ENCODE data around the gene TTLL9. TPM values are rescaled to one million over a fixed set of nuclear protein-coding genes. Genes with fewer than 3 reads are reported as not detected.

Gene TTLL9
- total and polyA plus RNA-seq, 2 of the 13 experiments (the other 11 are each of a cell fraction or from before 2014, with no cell fraction given): not detected

DNA sequence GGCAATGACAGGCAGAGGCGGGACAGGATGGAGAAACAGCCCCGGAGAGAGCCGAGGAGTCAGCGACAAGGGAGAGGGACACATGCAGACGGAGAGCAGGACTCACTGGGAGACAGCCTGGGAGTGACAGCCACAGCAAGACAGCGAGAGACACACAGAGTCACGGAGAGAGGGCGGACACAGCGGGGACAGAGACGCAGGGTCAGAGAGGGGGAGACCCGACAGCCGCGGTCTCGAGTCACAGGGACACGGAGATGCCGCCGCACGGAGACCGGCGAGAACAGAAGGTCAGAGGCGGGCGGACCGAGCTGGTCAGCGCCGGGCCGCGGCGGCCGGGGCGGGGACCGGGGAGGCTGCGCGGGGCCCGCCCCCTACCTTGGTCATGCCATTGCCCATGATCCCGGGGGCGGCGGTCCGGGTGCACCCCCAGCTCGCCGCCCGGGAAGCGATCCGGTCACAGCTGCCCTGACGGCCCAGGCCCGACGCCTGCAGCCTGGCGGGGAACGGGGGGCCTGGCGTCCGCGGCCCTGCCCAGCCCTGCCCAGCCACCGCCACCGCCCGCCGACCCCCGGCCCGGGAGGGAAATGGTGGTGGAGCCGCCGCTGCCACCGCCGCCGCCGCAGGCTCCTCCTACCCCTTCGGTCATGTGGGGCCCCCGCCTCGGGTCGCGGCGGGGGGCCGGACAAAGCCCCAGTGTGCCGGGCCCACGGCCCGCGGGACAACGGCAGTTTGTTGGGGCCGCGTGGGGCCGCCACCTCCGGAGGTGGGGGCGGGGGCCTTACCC lies at the start of gene TTLL9, which contains the start of gene DUSP15 (continued):
- TF ChIP-seq ZNF496 (CRISPR knock-in tag; IDR thresholded peaks at IDR 0.05; ENCODE audit: insufficient replicate concordance): no peak
- TF ChIP-seq MTA1 (CRISPR knock-in tag; IDR thresholded peaks at IDR 0.05; ENCODE audit: borderline replicate concordance): peak; percentile 46; the same call in 1 of the 2 replicates
- TF ChIP-seq CBX1 (IDR thresholded peaks at IDR 0.05; ENCODE audit: low read depth): peak; percentile 37
- peak; percentile 57; the same call in 1 of the 2 replicates for TF ChIP-seq ZNF773 (CRISPR knock-in tag; IDR thresholded peaks at IDR 0.05; ENCODE audit: borderline replicate concordance)
- TF ChIP-seq, protein P1, sequence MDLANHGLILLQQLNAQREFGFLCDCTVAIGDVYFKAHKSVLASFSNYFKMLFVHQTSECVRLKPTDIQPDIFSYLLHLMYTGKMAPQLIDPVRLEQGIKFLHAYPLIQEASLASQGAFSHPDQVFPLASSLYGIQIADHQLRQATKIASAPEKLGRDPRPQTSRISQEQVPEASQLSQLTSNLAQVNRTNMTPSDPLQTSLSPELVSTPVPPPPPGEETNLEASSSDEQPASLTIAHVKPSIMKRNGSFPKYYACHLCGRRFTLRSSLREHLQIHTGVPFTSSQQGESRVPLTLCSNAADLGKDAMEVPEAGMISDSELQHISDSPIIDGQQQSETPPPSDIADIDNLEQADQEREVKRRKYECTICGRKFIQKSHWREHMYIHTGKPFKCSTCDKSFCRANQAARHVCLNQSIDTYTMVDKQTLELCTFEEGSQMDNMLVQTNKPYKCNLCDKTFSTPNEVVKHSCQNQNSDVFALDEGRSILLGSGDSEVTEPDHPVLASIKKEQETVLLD (CRISPR knock-in tag; IDR thresholded peaks at IDR 0.05; ENCODE audit: low read depth): peak; percentile 38
- TF ChIP-seq, protein P2, sequence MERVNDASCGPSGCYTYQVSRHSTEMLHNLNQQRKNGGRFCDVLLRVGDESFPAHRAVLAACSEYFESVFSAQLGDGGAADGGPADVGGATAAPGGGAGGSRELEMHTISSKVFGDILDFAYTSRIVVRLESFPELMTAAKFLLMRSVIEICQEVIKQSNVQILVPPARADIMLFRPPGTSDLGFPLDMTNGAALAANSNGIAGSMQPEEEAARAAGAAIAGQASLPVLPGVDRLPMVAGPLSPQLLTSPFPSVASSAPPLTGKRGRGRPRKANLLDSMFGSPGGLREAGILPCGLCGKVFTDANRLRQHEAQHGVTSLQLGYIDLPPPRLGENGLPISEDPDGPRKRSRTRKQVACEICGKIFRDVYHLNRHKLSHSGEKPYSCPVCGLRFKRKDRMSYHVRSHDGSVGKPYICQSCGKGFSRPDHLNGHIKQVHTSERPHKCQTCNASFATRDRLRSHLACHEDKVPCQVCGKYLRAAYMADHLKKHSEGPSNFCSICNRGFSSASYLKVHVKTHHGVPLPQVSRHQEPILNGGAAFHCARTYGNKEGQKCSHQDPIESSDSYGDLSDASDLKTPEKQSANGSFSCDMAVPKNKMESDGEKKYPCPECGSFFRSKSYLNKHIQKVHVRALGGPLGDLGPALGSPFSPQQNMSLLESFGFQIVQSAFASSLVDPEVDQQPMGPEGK (CRISPR knock-in tag; IDR thresholded peaks at IDR 0.05): peak; percentile 85
- no peak for TF ChIP-seq RBM39 (IDR thresholded peaks at IDR 0.05; ENCODE audit: low read depth, low read length, poor library complexity, severe bottlenecking)
- 0 out of 2 replicates have a peak, but pooled peaks have one; percentile 64 for TF ChIP-seq ZNF674 (CRISPR knock-in tag; IDR thresholded peaks at IDR 0.05; ENCODE audit: low read depth)
- TF ChIP-seq ZNF616 (CRISPR knock-in tag; IDR thresholded peaks at IDR 0.05; ENCODE audit: low read depth): 0 out of 2 replicates have a peak, but pooled peaks have one; percentile 35
- TF ChIP-seq ZNF292 (CRISPR knock-in tag; IDR thresholded peaks at IDR 0.05; ENCODE audit: borderline replicate concordance, low read depth): peak; percentile 64; the same call in 1 of the 2 replicates
- TF ChIP-seq RBFOX2 (IDR thresholded peaks at IDR 0.05; ENCODE audit: low read depth, low read length): 0 out of 2 replicates have a peak, but pooled peaks have one; percentile 32
- TF ChIP-seq, protein P3, sequence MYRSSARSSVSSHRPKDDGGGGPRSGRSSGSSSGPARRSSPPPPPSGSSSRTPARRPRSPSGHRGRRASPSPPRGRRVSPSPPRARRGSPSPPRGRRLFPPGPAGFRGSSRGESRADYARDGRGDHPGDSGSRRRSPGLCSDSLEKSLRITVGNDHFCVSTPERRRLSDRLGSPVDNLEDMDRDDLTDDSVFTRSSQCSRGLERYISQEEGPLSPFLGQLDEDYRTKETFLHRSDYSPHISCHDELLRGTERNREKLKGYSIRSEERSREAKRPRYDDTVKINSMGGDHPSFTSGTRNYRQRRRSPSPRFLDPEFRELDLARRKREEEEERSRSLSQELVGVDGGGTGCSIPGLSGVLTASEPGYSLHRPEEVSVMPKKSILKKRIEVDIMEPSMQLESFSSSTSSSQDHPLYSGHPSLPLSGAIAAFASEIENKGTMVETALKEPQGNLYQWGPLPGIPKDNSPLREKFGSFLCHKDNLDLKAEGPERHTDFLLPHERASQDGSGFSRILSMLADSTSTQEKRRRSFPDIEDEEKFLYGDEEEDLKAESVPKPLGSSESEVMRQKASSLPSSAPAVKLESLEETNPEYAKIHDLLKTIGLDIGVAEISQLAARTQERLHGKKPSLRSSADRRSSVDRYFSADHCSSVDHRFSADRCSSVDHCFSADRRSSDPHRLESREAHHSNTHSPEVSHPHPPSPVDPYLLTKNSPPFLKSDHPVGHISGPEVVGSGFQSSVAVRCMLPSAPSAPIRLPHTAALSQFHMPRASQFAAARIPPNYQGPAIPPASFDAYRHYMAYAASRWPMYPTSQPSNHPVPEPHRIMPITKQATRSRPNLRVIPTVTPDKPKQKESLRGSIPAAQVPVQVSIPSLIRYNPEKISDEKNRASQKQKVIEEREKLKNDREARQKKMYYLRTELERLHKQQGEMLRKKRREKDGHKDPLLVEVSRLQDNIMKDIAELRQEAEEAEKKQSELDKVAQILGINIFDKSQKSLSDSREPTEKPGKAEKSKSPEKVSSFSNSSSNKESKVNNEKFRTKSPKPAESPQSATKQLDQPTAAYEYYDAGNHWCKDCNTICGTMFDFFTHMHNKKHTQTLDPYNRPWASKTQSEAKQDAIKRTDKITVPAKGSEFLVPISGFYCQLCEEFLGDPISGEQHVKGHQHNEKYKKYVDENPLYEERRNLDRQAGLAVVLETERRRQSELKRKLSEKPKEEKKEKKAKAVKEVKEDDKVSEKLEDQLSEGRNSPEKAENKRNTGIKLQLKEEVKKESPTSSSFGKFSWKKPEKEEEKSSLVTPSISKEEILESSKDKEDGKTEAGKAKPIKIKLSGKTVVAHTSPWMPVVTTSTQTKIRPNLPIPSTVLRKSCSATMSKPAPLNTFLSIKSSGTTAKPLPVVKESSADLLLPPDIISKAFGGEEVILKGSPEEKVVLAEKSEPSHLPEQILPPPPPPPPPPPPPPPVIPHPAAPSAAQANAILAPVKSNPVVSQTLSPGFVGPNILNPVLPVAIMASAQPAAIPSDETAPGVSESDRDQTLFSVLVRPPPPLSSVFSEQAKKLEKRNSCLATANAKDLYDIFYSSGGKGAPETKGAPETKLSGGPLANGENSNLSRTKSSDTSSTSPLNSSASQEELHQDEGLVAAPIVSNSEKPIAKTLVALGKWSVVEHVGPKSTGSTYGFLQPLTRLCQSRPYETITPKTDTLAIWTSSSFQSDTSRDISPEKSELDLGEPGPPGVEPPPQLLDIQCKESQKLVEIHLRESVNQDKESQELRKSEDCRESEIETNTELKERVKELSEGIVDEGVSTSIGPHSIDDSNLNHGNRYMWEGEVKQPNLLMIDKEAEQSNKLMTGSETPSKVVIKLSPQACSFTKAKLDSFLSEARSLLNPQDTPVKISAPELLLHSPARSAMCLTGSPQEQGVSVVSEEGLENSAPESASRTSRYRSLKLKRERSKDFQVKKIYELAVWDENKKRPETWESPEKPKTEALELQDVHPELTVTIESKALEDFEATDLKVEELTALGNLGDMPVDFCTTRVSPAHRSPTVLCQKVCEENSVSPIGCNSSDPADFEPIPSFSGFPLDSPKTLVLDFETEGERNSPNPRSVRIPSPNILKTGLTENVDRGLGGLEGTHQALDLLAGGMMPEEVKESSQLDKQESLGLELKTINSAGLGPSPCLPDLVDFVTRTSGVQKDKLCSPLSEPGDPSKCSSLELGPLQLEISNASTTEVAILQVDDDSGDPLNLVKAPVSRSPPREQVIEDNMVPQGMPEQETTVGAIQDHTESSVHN (CRISPR knock-in tag; IDR thresholded peaks at IDR 0.05): no peak
- TF ChIP-seq, protein P4, sequence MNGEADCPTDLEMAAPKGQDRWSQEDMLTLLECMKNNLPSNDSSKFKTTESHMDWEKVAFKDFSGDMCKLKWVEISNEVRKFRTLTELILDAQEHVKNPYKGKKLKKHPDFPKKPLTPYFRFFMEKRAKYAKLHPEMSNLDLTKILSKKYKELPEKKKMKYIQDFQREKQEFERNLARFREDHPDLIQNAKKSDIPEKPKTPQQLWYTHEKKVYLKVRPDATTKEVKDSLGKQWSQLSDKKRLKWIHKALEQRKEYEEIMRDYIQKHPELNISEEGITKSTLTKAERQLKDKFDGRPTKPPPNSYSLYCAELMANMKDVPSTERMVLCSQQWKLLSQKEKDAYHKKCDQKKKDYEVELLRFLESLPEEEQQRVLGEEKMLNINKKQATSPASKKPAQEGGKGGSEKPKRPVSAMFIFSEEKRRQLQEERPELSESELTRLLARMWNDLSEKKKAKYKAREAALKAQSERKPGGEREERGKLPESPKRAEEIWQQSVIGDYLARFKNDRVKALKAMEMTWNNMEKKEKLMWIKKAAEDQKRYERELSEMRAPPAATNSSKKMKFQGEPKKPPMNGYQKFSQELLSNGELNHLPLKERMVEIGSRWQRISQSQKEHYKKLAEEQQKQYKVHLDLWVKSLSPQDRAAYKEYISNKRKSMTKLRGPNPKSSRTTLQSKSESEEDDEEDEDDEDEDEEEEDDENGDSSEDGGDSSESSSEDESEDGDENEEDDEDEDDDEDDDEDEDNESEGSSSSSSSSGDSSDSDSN (CRISPR knock-in tag; IDR thresholded peaks at IDR 0.05): peak; percentile 54

Data from HepG2 (cell line).